Measurements from ENCODE around the gene MTUS2. TPM values are rescaled to one million over a fixed set of nuclear protein-coding genes. Genes with fewer than 3 reads are reported as not detected.

MTUS2 gene
- total and polyA plus RNA-seq, 10 of the 15 experiments (the other 5 are each of a cell fraction or from before 2014, with no cell fraction given) = under 0.01 to 0.05 (median 0.02) TPM; not detected in 6

DNA sequence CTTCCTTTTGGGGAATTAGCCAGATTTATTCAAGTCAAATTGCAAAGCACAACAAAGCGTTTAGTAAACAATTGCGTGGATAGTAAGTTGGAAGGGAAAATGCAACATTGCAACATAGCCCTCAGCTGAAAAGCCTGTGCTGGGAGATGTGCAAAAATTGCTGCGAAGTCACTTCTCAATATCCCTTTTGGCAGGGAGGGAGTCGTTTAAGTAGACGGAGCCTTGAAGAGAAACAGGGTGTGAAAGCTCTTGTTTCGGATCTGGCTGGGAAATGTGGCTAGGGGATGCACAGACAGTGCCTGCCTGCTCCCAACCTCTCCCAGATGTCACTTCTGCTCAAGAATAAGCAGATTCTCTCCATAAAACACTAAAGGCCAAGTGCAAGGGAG lies 718.5 kb downstream of the MTUS2 start:
- ChIA-PET POLR2A (no interaction called here), CTCF (no interaction called here), RAD21 (ENCODE audit: unreplicated experiment) (no interaction called here), SMC1A (ENCODE audit: uncharacterized antibody, unreplicated experiment) (no interaction called here)
- in situ Hi-C loops (cut with MboI) = no loop called here
- 99% methylated on average over 6 of the region's 6 CpGs for WGBS (ENCODE audit: insufficient coverage, insufficient replicate concordance, low lambda C conversion rate, missing lambda C conversion rate)
- no peak overlapping the region for H3K4me2 ChIP-seq (ENCODE audit: control insufficient read depth, insufficient read depth)
- FAIRE-seq = no peak
- no peaks in the 10 kb centered on the region for H3K9me3 ChIP-seq (replicated peaks; ENCODE audit: control insufficient read depth, insufficient read depth, low read length)
- H3K9ac ChIP-seq (ENCODE audit: control insufficient read depth, insufficient read depth, low read length) = no peak overlapping the region
- peaks cover 9% of the 10 kb centered on the region for H3K4me1 ChIP-seq (ENCODE audit: control insufficient read depth, insufficient read depth, low read length)
- no peak overlapping the region for H3K4me3 ChIP-seq
- peaks cover 15% of the 10 kb centered on the region for H3K79me2 ChIP-seq (ENCODE audit: control insufficient read depth, insufficient read depth, low read length)
- no peak overlapping the region for H2AFZ ChIP-seq (ENCODE audit: control insufficient read depth, low read depth, low read length)
- no peak overlapping the region for H3K27ac ChIP-seq (ENCODE audit: control insufficient read depth, insufficient read depth)
- no TSS peak for BruUV-seq (replicated peaks)
- no peaks in the 10 kb centered on the region for H3K27me3 ChIP-seq (replicated peaks in 1 of 2; ENCODE audit: control insufficient read depth in 2 of 2, insufficient read depth in 2 of 2, low read length in 1 of 2)
- 0 out of 2 replicates have a peak, but pooled peaks cover 6% of the 10 kb centered on the region for H4K20me1 ChIP-seq (ENCODE audit: control insufficient read depth, insufficient read depth)
- intact Hi-C loops (cut with micrococcal nuclease; ENCODE audit: unreplicated experiment) = no loop called here
- no peak for DNase-seq (ENCODE audit: low read depth, low spot score)
- TF ChIP-seq BHLHE40 (IDR thresholded peaks at IDR 0.05; ENCODE audit: borderline replicate concordance in 1 of 2, low read depth in 2 of 2, low read length in 1 of 2) = no peak
- no peak for TF ChIP-seq FOXM1 (IDR thresholded peaks at IDR 0.05; ENCODE audit: low read depth, low read length)
- TF ChIP-seq, protein P1, sequence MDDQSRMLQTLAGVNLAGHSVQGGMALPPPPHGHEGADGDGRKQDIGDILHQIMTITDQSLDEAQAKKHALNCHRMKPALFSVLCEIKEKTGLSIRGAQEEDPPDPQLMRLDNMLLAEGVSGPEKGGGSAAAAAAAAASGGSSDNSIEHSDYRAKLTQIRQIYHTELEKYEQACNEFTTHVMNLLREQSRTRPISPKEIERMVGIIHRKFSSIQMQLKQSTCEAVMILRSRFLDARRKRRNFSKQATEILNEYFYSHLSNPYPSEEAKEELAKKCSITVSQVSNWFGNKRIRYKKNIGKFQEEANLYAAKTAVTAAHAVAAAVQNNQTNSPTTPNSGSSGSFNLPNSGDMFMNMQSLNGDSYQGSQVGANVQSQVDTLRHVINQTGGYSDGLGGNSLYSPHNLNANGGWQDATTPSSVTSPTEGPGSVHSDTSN (IDR thresholded peaks at IDR 0.05; ENCODE audit: insufficient replicate concordance, low read depth, low read length) = no peak
- no peak for TF ChIP-seq IRF4 (IDR thresholded peaks at IDR 0.05; ENCODE audit: low read depth, low read length)
- TF ChIP-seq RFX5 (IDR thresholded peaks at IDR 0.05; ENCODE audit: low read depth, low read length) = no peak
- no peak for TF ChIP-seq ZNF384 (IDR thresholded peaks at IDR 0.05; ENCODE audit: borderline replicate concordance, low read depth, low read length)
- ATAC-seq = no peak
- H3K36me3 ChIP-seq (ENCODE audit: control insufficient read depth in 2 of 2, insufficient read depth in 2 of 2, low read length in 1 of 2) = peaks cover 5 to 10% of the 10 kb centered on the region in 2 experiments; a peak in 3 of 4 replicates

DNA sequence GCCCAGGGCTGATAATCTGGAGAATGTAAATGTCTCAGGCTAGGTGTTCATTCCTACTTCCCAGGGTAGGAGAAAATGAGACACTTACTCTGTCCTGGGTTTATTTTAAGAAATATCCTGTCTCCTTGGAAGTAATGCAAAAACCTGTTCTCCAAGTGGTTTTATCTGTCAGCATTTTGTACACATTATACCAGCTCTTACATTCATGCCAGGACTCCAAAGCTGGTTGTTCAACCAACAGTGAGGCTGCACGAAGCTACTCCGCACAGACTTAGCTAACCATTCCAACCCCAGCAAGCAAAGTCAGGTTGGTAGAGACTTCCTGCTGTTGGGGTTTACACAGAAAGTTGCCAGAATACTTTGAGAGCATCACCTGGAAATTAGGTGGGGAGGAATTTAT lies 719.7 kb downstream of the MTUS2 start:
- ATAC-seq (no peak), FAIRE-seq (no peak), DNase-seq (ENCODE audit: low read depth, low spot score) (no peak)
- intact Hi-C loops (cut with micrococcal nuclease; ENCODE audit: unreplicated experiment) = no loop called here
- ChIA-PET POLR2A (no interaction called here), SMC1A (ENCODE audit: uncharacterized antibody, unreplicated experiment) (no interaction called here), CTCF (no interaction called here), RAD21 (ENCODE audit: unreplicated experiment) (no interaction called here)
- no peaks in the 10 kb centered on the region for H3K27me3 ChIP-seq (replicated peaks in 1 of 2; ENCODE audit: control insufficient read depth in 2 of 2, insufficient read depth in 2 of 2, low read length in 1 of 2)
- H3K9me3 ChIP-seq (replicated peaks; ENCODE audit: control insufficient read depth, insufficient read depth, low read length) = no peaks in the 10 kb centered on the region
- peaks cover 4 to 8% of the 10 kb centered on the region in 2 experiments; a peak in 3 of 4 replicates for H3K36me3 ChIP-seq (ENCODE audit: control insufficient read depth in 2 of 2, insufficient read depth in 2 of 2, low read length in 1 of 2)
- no peak overlapping the region for H3K4me2 ChIP-seq (ENCODE audit: control insufficient read depth, insufficient read depth)
- no TSS peak for BruUV-seq (replicated peaks)
- TF ChIP-seq MEF2B (IDR thresholded peaks at IDR 0.05; ENCODE audit: partially characterized antibody, poor library complexity, severe bottlenecking) (no peak), SMC3 (IDR thresholded peaks at IDR 0.05; ENCODE audit: borderline replicate concordance, low read length) (no peak), SREBF2 (IDR thresholded peaks at IDR 0.05; ENCODE audit: low read length) (no peak), NFIC (IDR thresholded peaks at IDR 0.05; ENCODE audit: low read depth, low read length) (no peak), ZNF384 (IDR thresholded peaks at IDR 0.05; ENCODE audit: borderline replicate concordance, low read depth, low read length) (no peak), ZNF274 (IDR thresholded peaks at IDR 0.05; ENCODE audit: insufficient read depth, insufficient read length) (no peak)
- TF ChIP-seq, protein P2, sequence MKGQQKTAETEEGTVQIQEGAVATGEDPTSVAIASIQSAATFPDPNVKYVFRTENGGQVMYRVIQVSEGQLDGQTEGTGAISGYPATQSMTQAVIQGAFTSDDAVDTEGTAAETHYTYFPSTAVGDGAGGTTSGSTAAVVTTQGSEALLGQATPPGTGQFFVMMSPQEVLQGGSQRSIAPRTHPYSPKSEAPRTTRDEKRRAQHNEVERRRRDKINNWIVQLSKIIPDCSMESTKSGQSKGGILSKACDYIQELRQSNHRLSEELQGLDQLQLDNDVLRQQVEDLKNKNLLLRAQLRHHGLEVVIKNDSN (IDR thresholded peaks at IDR 0.05; ENCODE audit: borderline replicate concordance, extremely low read length, insufficient read depth, low read depth, low read length) = no peak
- TF ChIP-seq, protein P3, sequence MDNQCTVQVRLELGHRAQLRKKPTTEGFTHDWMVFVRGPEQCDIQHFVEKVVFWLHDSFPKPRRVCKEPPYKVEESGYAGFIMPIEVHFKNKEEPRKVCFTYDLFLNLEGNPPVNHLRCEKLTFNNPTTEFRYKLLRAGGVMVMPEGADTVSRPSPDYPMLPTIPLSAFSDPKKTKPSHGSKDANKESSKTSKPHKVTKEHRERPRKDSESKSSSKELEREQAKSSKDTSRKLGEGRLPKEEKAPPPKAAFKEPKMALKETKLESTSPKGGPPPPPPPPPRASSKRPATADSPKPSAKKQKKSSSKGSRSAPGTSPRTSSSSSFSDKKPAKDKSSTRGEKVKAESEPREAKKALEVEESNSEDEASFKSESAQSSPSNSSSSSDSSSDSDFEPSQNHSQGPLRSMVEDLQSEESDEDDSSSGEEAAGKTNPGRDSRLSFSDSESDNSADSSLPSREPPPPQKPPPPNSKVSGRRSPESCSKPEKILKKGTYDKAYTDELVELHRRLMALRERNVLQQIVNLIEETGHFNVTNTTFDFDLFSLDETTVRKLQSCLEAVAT (IDR thresholded peaks at IDR 0.05) = no peak
- peaks cover 13% of the 10 kb centered on the region for H3K4me1 ChIP-seq (ENCODE audit: control insufficient read depth, insufficient read depth, low read length)
- WGBS (ENCODE audit: insufficient coverage, insufficient replicate concordance, low lambda C conversion rate, missing lambda C conversion rate) = 100% methylated on average over 2 of the region's 2 CpGs
- peaks cover 18% of the 10 kb centered on the region for H3K79me2 ChIP-seq (ENCODE audit: control insufficient read depth, insufficient read depth, low read length)
- H3K27ac ChIP-seq (ENCODE audit: control insufficient read depth, insufficient read depth) = no peak overlapping the region
- no peak overlapping the region for H2AFZ ChIP-seq (ENCODE audit: control insufficient read depth, low read depth, low read length)
- in situ Hi-C loops (cut with MboI) = no loop called here
- no peak overlapping the region for H3K9ac ChIP-seq (ENCODE audit: control insufficient read depth, insufficient read depth, low read length)
- no peak overlapping the region for H3K4me3 ChIP-seq
- H4K20me1 ChIP-seq (ENCODE audit: control insufficient read depth, insufficient read depth) = 0 out of 2 replicates have a peak, but pooled peaks cover 6% of the 10 kb centered on the region
